GM12878 (cell line): ENCODE data around the gene CLIC6.

Experiments
- EZH2 ChIP-seq: IDR thresholded peaks from 2 replicates; pipeline ENCODE4 v1.6.1; 2012; ENCODE audit warnings: low read depth, mild to moderate bottlenecking, control low read depth, inconsistent platforms, low read length, borderline replicate concordance; ENCODE audit not compliant: control insufficient read depth
- KDM1A ChIP-seq: fragments of 200-600 bp; sonication (generic); IDR thresholded peaks from 2 replicates; pipeline ENCODE4 v1.6.1; 2016; ENCODE audit warnings: borderline replicate concordance
- NKRF ChIP-seq: fragments of 450-650 bp; conservative IDR thresholded peaks from 2 replicates; pipeline ENCODE4 v1.6.1; 2017; ENCODE audit warnings: mild to moderate bottlenecking, moderate library complexity
- PBX3 ChIP-seq: IDR thresholded peaks from 2 replicates; pipeline ENCODE4 v1.6.1; 2011; ENCODE audit warnings: mild to moderate bottlenecking, low read depth, low read length, moderate library complexity; ENCODE audit not compliant: insufficient replicate concordance
- POLR2A ChIP-seq: IDR thresholded peaks from 2 replicates; pipeline ENCODE4 v1.6.1; 2011; ENCODE audit warnings: low read depth, mild to moderate bottlenecking, low read length
- POU2F2 ChIP-seq: IDR thresholded peaks from 3 replicates; pipeline ENCODE4 v1.6.1; 2011; ENCODE audit warnings: low read depth, mild to moderate bottlenecking, low read length, borderline replicate concordance
- TAF1 ChIP-seq: IDR thresholded peaks from 2 replicates; pipeline ENCODE4 v1.6.1; 2011; ENCODE audit warnings: mild to moderate bottlenecking, low read depth, low read length, borderline replicate concordance
- TCF7 ChIP-seq: IDR thresholded peaks from 2 replicates; pipeline ENCODE4 v1.6.1; 2014; ENCODE audit warnings: antibody characterized with exemption, borderline replicate concordance
- USF1 ChIP-seq: IDR thresholded peaks from 2 replicates; pipeline ENCODE4 v1.6.1; 2011; ENCODE audit warnings: borderline replicate concordance, low read depth, mild to moderate bottlenecking, moderate library complexity, mixed read lengths, low read length; ENCODE audit not compliant: insufficient read depth; ENCODE audit errors: extremely low read length
- YBX1 ChIP-seq: fragments of 450-650 bp; IDR thresholded peaks from 2 replicates; pipeline ENCODE4 v1.6.1; 2016; ENCODE audit warnings: antibody characterized with exemption
- TF ChIP-seq, protein P1 (sequence below), 3 experiments: IDR thresholded peaks in 2 of 3; conservative IDR thresholded peaks in 1 of 3; 2 replicates each; pipeline ENCODE4 v1.5.1; 2011; ENCODE audit warnings: low read depth in 3 of 3, low read length in 3 of 3, mild to moderate bottlenecking in 3 of 3, control low read depth in 2 of 3, moderate library complexity in 2 of 3, inconsistent platforms in 1 of 3, mixed read lengths in 1 of 3; ENCODE audit not compliant: control insufficient read depth in 2 of 3, insufficient read depth in 1 of 3; ENCODE audit errors: extremely low read depth in 1 of 3
- TF ChIP-seq, protein P2 (sequence below): IDR thresholded peaks from 2 replicates; pipeline ENCODE4 v1.6.1; 2011; ENCODE audit warnings: low read depth, low read length, improper control_type of control experiment, borderline replicate concordance
- TF ChIP-seq, protein P3 (sequence below): fragments of 450-650 bp; IDR thresholded peaks from 2 replicates; pipeline ENCODE4 v1.6.1; 2017; ENCODE audit warnings: mild to moderate bottlenecking, low read depth, inconsistent platforms; ENCODE audit not compliant: poor library complexity, severe bottlenecking

DNA sequence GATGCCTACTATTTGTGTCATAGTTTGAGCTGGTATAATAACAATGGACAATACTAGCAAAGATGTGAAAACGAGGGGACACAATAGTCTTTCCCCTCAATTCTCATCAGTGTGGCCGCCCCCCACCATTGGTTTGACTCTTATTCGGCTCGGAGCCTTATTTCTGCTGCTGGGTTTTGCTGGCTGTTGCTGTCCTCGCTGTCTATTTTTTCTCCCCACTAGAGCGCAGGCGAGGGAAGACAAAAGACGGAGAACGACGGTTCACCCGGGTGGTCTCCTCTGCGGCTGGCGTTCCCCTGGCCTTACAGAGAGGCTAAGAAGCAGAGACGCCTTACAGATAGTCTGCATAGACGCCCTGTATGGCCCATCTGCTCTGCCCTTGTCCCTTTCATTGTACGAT is 19.4 kb downstream of the CLIC6 start:
- TF ChIP-seq TCF7 (no peak), EZH2 (no peak), KDM1A (no peak), TAF1 (no peak), NKRF (no peak), USF1 (no peak), POU2F2 (no peak), POLR2A (no peak), PBX3 (no peak), YBX1 (no peak)
- TF ChIP-seq, protein P1, sequence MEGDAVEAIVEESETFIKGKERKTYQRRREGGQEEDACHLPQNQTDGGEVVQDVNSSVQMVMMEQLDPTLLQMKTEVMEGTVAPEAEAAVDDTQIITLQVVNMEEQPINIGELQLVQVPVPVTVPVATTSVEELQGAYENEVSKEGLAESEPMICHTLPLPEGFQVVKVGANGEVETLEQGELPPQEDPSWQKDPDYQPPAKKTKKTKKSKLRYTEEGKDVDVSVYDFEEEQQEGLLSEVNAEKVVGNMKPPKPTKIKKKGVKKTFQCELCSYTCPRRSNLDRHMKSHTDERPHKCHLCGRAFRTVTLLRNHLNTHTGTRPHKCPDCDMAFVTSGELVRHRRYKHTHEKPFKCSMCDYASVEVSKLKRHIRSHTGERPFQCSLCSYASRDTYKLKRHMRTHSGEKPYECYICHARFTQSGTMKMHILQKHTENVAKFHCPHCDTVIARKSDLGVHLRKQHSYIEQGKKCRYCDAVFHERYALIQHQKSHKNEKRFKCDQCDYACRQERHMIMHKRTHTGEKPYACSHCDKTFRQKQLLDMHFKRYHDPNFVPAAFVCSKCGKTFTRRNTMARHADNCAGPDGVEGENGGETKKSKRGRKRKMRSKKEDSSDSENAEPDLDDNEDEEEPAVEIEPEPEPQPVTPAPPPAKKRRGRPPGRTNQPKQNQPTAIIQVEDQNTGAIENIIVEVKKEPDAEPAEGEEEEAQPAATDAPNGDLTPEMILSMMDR (IDR thresholded peaks at IDR 0.05 in 2 of 3, conservative IDR thresholded peaks at IDR 0.05 in 1 of 3; ENCODE audit: control insufficient read depth in 2 of 3, extremely low read depth in 1 of 3, insufficient read depth in 1 of 3, low read depth in 3 of 3, low read length in 3 of 3): no peak
- TF ChIP-seq, protein P2, sequence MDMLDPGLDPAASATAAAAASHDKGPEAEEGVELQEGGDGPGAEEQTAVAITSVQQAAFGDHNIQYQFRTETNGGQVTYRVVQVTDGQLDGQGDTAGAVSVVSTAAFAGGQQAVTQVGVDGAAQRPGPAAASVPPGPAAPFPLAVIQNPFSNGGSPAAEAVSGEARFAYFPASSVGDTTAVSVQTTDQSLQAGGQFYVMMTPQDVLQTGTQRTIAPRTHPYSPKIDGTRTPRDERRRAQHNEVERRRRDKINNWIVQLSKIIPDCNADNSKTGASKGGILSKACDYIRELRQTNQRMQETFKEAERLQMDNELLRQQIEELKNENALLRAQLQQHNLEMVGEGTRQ: no peak
- TF ChIP-seq, protein P3, sequence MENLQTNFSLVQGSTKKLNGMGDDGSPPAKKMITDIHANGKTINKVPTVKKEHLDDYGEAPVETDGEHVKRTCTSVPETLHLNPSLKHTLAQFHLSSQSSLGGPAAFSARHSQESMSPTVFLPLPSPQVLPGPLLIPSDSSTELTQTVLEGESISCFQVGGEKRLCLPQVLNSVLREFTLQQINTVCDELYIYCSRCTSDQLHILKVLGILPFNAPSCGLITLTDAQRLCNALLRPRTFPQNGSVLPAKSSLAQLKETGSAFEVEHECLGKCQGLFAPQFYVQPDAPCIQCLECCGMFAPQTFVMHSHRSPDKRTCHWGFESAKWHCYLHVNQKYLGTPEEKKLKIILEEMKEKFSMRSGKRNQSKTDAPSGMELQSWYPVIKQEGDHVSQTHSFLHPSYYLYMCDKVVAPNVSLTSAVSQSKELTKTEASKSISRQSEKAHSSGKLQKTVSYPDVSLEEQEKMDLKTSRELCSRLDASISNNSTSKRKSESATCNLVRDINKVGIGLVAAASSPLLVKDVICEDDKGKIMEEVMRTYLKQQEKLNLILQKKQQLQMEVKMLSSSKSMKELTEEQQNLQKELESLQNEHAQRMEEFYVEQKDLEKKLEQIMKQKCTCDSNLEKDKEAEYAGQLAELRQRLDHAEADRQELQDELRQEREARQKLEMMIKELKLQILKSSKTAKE: no peak
